ENCODE measurements around the gene SLC17A1.

The SLC17A1 gene

DNA sequence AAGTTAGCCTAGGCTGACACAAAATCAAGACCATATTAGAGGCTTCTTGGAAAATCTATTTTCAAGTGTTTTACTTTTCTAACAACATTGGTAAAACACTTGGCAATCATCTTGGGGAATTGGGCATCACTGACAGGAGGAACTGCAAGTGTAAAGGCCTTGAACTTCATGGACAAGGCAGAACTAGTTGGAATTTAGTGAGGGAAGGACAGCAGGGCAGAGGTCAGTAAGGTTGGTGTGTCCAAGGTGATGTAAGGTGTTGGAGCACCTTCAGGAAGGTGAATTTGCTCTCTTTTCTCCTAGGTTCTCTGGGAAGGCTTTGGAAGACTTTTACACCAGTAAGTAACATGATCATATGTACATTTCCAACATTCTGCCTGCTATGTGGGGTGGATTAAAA lies 78.8 kb downstream of the SLC17A1 start:
- TF ChIP-seq FOXP2 (optimal IDR thresholded peaks at IDR 0.05; ENCODE audit: borderline replicate concordance, extremely low read depth, extremely low read length, insufficient read depth) (no peak), POLR2AphosphoS5 (IDR thresholded peaks at IDR 0.05; ENCODE audit: low read depth, low read length) (no peak), SIN3A (IDR thresholded peaks at IDR 0.05; ENCODE audit: borderline replicate concordance, insufficient read depth, low read length) (no peak), TAF1 (IDR thresholded peaks at IDR 0.05; ENCODE audit: borderline replicate concordance, insufficient read depth, low read length) (no peak)
- TF ChIP-seq, protein P1, sequence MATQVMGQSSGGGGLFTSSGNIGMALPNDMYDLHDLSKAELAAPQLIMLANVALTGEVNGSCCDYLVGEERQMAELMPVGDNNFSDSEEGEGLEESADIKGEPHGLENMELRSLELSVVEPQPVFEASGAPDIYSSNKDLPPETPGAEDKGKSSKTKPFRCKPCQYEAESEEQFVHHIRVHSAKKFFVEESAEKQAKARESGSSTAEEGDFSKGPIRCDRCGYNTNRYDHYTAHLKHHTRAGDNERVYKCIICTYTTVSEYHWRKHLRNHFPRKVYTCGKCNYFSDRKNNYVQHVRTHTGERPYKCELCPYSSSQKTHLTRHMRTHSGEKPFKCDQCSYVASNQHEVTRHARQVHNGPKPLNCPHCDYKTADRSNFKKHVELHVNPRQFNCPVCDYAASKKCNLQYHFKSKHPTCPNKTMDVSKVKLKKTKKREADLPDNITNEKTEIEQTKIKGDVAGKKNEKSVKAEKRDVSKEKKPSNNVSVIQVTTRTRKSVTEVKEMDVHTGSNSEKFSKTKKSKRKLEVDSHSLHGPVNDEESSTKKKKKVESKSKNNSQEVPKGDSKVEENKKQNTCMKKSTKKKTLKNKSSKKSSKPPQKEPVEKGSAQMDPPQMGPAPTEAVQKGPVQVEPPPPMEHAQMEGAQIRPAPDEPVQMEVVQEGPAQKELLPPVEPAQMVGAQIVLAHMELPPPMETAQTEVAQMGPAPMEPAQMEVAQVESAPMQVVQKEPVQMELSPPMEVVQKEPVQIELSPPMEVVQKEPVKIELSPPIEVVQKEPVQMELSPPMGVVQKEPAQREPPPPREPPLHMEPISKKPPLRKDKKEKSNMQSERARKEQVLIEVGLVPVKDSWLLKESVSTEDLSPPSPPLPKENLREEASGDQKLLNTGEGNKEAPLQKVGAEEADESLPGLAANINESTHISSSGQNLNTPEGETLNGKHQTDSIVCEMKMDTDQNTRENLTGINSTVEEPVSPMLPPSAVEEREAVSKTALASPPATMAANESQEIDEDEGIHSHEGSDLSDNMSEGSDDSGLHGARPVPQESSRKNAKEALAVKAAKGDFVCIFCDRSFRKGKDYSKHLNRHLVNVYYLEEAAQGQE (IDR thresholded peaks at IDR 0.05; ENCODE audit: insufficient read depth in 1 of 2, low read depth in 2 of 2, low read length in 2 of 2): no peak

- TF ChIP-seq SIN3A (IDR thresholded peaks at IDR 0.05; ENCODE audit: borderline replicate concordance, insufficient read depth, low read length) (no peak), FOXP2 (optimal IDR thresholded peaks at IDR 0.05; ENCODE audit: borderline replicate concordance, extremely low read depth, extremely low read length, insufficient read depth) (no peak), TAF1 (IDR thresholded peaks at IDR 0.05; ENCODE audit: borderline replicate concordance, insufficient read depth, low read length) (no peak), POLR2AphosphoS5 (IDR thresholded peaks at IDR 0.05; ENCODE audit: low read depth, low read length) (no peak)
- TF ChIP-seq, protein P1 (IDR thresholded peaks at IDR 0.05; ENCODE audit: insufficient read depth in 1 of 2, low read depth in 2 of 2, low read length in 2 of 2): no peak
Measured at GRCh38 chr6:25750906-25751305, 80.9 kb downstream of the SLC17A1 start.

DNA sequence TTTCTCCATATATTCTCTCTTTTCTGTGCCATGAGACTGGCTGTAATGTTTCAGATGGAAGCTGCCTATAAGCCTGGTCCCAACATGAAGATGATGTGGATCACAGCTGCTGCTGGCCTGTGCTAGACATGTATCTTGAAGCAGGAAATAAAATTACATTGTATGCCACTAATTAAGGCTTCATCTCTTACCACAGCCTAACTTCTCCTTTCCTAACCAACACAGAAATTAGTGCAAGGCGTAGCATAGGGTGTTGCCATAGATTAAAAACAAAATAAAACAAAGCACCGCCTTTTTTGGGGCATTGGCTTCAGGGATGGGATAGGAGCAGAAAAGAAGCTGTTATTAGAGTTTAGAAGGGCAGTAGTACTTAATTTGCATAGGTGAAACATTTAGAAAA lies 82.0 kb downstream of the SLC17A1 start:
- TF ChIP-seq FOXP2 (optimal IDR thresholded peaks at IDR 0.05; ENCODE audit: borderline replicate concordance, extremely low read depth, extremely low read length, insufficient read depth): no peak
- no peak for TF ChIP-seq TAF1 (IDR thresholded peaks at IDR 0.05; ENCODE audit: borderline replicate concordance, insufficient read depth, low read length)
- no peak for TF ChIP-seq POLR2AphosphoS5 (IDR thresholded peaks at IDR 0.05; ENCODE audit: low read depth, low read length)
- no peak for TF ChIP-seq SIN3A (IDR thresholded peaks at IDR 0.05; ENCODE audit: borderline replicate concordance, insufficient read depth, low read length)
- TF ChIP-seq, protein P1 (IDR thresholded peaks at IDR 0.05; ENCODE audit: insufficient read depth in 1 of 2, low read depth in 2 of 2, low read length in 2 of 2): no peak

DNA sequence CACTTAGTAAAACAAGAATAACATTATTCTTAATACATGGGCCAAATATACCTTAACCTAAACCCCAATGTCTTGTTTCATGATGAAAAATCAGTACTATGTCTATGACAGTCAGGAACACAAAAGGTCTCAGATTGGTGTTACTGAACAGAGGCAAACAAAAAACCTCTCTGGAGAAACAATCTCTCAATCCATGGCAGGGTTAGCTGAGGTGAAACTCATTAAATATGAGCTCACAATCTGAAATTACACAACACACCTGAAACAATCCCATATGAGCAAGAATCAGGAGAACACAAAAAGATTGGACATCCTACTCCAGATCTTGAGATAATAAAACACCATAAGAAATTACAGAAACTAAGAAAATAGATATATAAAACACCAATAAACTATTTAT lies 83.8 kb downstream of the SLC17A1 start:
- TF ChIP-seq, protein P1 (IDR thresholded peaks at IDR 0.05; ENCODE audit: insufficient read depth in 1 of 2, low read depth in 2 of 2, low read length in 2 of 2): no peak
- TF ChIP-seq FOXP2 (optimal IDR thresholded peaks at IDR 0.05; ENCODE audit: borderline replicate concordance, extremely low read depth, extremely low read length, insufficient read depth): no peak

GRCh38 chr6:25747477-25747876 lies 84.4 kb downstream of the SLC17A1 start:
- no peak for TF ChIP-seq TAF1 (IDR thresholded peaks at IDR 0.05; ENCODE audit: borderline replicate concordance, insufficient read depth, low read length)
- no peak for TF ChIP-seq FOXP2 (optimal IDR thresholded peaks at IDR 0.05; ENCODE audit: borderline replicate concordance, extremely low read depth, extremely low read length, insufficient read depth)
- TF ChIP-seq, protein P1 (IDR thresholded peaks at IDR 0.05; ENCODE audit: insufficient read depth in 1 of 2, low read depth in 2 of 2, low read length in 2 of 2): no peak
- no peak for TF ChIP-seq POLR2AphosphoS5 (IDR thresholded peaks at IDR 0.05; ENCODE audit: low read depth, low read length)

All from PFSK-1 (cell line).